Spleen (tissue), 7 donors: ENCODE results near the gene CENPB.
A peak's percentile ranks its signal among the peaks of the same experiment; 100 is the strongest.

Experiments used
- POLR2A ChIP-seq, 3 donors: fragments of 450-650 bp; IDR thresholded peaks; one replicate each; pipeline ENCODE4 v1.5.1; 2017; ENCODE audit warnings: antibody characterized with exemption in 3 of 3, mild to moderate bottlenecking in 1 of 3
- POLR2AphosphoS5 ChIP-seq, 3 donors: sonication (generic); formaldehyde crosslinking; IDR thresholded peaks; one replicate each; pipeline ENCODE4 v1.5.1; 2017; ENCODE audit warnings: antibody characterized with exemption in 3 of 3
- TF ChIP-seq, protein P1 (sequence below), 11 experiments: fragments of 200-600 bp in 7 of 11; fragments of 450-650 bp in 4 of 11; sonication (generic) in 4 of 11; IDR thresholded peaks in 8 of 11; conservative IDR thresholded peaks in 3 of 11; 1 replicate in 7 of 11; 2 replicates in 4 of 11; pipeline versions ENCODE4 v1.4.0 to v1.8.0; 2016 to 2021; ENCODE audit warnings: antibody characterized with exemption in 11 of 11, inconsistent platforms in 4 of 11, mild to moderate bottlenecking in 1 of 11
- donor health status: DM: no; HTN: no; CAD: no; lungs with moderate emphysema.
- donor health status: DM: no; HTN: no; CAD: no.
- donor health status: DM: no; HTN: no; CAD: no.

- TF ChIP-seq POLR2AphosphoS5 (IDR thresholded peaks at IDR 0.05) = peak in 1 of 3 donors; percentile 62
- TF ChIP-seq, protein P1, sequence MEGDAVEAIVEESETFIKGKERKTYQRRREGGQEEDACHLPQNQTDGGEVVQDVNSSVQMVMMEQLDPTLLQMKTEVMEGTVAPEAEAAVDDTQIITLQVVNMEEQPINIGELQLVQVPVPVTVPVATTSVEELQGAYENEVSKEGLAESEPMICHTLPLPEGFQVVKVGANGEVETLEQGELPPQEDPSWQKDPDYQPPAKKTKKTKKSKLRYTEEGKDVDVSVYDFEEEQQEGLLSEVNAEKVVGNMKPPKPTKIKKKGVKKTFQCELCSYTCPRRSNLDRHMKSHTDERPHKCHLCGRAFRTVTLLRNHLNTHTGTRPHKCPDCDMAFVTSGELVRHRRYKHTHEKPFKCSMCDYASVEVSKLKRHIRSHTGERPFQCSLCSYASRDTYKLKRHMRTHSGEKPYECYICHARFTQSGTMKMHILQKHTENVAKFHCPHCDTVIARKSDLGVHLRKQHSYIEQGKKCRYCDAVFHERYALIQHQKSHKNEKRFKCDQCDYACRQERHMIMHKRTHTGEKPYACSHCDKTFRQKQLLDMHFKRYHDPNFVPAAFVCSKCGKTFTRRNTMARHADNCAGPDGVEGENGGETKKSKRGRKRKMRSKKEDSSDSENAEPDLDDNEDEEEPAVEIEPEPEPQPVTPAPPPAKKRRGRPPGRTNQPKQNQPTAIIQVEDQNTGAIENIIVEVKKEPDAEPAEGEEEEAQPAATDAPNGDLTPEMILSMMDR (IDR thresholded peaks at IDR 0.05 in 8 of 11, conservative IDR thresholded peaks at IDR 0.05 in 3 of 11) = no peak
- TF ChIP-seq POLR2A (IDR thresholded peaks at IDR 0.05) = no peak
These were observed 28.0 kb downstream of the CENPB start for GRCh38 chr20:3758566-3758965.
